NB4 (cell line): ENCODE data around the gene KLHL6.

ENCODE experiments used
- DNase-seq: peaks from one replicate; pipeline ENCODE4 v3.0.0; 2010; ENCODE audit warnings: low read depth
- H3K4me3 ChIP-seq: one replicate; pipeline ENCODE4 v1.5.1; 2011; ENCODE audit warnings: mild to moderate bottlenecking, low read depth, low read length, moderate library complexity
- MYC ChIP-seq: IDR thresholded peaks from 2 replicates; pipeline ENCODE4 v1.6.1; 2011; ENCODE audit warnings: low read depth, low read length
- POLR2A ChIP-seq: IDR thresholded peaks from 2 replicates; pipeline ENCODE4 v1.6.1; 2011; ENCODE audit warnings: mild to moderate bottlenecking; ENCODE audit not compliant: insufficient read length; ENCODE audit errors: extremely low read depth
- TF ChIP-seq, protein P1 (sequence below): IDR thresholded peaks from one replicate; pipeline ENCODE4 v1.5.1; 2012; ENCODE audit warnings: low read depth, low read length
- TF ChIP-seq, protein P2 (sequence below): IDR thresholded peaks from 2 replicates; pipeline ENCODE4 v1.6.1; 2011; ENCODE audit warnings: low read depth, low read length

Gene KLHL6

DNA sequence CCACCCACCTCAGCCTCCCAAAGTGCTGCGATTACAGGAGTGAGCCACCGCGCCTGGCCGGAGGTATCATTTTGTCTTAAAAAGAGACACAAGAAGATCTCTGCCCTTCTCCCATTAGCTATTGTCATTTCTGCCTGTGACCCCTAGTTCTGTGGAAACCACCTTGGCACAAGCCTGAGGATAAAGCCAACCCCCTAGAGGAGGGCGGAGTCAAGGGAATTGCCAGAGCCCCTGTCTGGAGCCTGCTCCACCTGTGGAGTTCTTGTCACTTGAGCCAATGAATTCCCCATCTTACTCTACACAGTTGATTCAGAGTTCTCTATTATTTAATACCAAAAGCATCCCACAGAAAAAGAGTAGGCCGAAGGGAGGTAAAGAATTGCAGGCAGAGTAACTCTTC is 34.9 kb upstream of the KLHL6 start:
- TF ChIP-seq MYC (no peak), POLR2A (no peak)
- TF ChIP-seq, protein P1, sequence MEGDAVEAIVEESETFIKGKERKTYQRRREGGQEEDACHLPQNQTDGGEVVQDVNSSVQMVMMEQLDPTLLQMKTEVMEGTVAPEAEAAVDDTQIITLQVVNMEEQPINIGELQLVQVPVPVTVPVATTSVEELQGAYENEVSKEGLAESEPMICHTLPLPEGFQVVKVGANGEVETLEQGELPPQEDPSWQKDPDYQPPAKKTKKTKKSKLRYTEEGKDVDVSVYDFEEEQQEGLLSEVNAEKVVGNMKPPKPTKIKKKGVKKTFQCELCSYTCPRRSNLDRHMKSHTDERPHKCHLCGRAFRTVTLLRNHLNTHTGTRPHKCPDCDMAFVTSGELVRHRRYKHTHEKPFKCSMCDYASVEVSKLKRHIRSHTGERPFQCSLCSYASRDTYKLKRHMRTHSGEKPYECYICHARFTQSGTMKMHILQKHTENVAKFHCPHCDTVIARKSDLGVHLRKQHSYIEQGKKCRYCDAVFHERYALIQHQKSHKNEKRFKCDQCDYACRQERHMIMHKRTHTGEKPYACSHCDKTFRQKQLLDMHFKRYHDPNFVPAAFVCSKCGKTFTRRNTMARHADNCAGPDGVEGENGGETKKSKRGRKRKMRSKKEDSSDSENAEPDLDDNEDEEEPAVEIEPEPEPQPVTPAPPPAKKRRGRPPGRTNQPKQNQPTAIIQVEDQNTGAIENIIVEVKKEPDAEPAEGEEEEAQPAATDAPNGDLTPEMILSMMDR, result no peak
- TF ChIP-seq, protein P2, sequence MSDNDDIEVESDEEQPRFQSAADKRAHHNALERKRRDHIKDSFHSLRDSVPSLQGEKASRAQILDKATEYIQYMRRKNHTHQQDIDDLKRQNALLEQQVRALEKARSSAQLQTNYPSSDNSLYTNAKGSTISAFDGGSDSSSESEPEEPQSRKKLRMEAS, result no peak
- no peak for DNase-seq
- no peak overlapping the region for H3K4me3 ChIP-seq

DNA sequence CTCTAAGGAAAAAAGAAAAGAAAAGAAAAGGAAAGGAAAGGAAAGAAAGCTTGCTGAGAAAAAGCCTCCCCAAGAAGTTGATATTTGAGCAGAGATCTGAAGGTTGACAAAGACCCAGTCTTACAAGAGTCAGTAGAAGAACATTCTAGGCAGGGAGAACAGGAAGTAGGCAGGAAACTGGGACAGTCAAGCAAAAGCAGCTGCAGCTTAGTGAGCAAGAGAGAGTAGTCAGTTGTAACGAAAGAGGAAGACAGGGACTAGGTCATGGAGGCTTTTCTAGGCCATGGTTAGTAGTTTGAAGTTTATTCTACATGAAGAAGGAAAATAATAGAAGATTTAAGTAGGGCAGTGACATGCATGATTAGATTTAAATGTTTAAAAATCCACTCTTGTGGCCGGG is 31.8 kb upstream of the KLHL6 start:
- no peak overlapping the region for H3K4me3 ChIP-seq
- TF ChIP-seq, protein P1, result no peak
- TF ChIP-seq, protein P2, result no peak
- TF ChIP-seq POLR2A, result no peak
- TF ChIP-seq MYC, result no peak
- peak; percentile 55 for DNase-seq

DNA sequence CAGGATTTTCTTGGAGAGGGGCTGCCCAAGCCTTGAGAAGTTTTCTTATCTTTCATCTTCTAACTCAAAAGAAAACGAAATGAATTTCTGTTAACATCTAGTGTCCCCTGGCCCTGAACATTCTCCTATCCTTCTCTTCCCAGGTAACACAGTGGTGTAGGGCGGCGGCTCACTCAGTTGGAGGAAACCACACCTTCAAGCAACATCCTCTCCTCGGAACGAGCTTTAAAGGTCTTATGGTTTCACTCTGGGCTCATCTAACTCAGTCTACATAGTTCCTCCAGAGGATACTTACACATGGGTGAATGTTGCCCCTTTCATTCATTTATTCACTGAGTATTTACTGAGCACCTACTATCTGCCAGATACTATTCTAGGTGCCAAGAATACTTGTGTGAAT is 31.0 kb upstream of the KLHL6 start:
- TF ChIP-seq MYC, result no peak
- TF ChIP-seq, protein P2, result no peak
- TF ChIP-seq, protein P1, result no peak
- TF ChIP-seq POLR2A, result no peak
- H3K4me3 ChIP-seq, result no peak overlapping the region
- no peak for DNase-seq

DNA sequence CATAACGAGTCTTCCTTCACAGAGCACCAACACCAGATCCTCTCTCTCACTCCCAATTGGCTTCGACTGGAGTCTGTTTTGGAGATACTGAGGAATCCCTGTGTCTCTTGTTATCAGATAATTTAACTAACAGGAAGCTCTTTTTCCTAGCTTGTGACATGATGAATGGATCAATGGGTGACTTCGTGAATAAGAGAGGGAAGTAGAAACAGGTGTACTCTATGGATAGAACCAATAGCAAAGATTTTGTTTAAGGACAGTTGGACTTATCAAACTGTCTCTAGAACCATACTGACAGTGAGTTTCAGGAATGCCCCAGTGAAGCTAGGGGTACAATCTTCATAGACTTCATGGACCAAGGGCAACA is 29.4 kb upstream of the KLHL6 start:
- no peak overlapping the region for H3K4me3 ChIP-seq
- no peak for DNase-seq
- TF ChIP-seq MYC, result no peak
- TF ChIP-seq, protein P2, result no peak
- no peak for TF ChIP-seq POLR2A
- TF ChIP-seq, protein P1, result no peak

DNA sequence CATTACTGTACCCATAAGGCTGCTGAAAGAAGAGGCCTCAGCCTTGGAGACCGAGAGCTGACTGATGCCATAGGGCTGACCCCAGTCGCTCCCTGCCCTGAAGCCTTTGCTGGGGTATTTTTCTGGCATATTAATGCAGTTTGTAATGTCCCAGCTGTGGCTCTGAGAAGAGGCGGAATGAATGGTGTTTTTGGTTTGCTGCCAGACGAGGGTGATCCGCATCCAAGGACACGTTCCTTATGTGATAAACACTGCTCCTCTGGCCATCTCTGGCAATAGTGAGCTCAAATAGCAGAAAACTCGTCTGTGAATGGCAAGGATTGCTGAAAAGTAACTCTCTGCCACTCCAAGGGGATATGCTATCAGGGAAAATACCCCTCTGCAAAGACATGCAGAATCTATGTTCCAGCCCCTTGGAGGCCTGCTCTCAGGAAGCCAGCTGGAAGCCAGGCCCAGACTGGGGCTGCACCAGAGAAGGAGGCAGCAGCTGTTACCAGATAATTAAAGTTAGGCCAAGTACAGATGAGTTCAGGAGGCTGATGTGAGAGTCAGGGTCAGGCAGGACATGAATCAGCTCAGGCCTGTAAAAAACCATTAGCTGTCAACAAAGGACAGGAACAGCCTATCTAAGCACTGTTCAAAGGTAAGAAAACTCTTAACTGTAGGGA is 28.9 kb upstream of the KLHL6 start:
- TF ChIP-seq, protein P2, result no peak
- no peak for TF ChIP-seq MYC
- TF ChIP-seq, protein P1, result no peak
- no peak for TF ChIP-seq POLR2A
- no peak overlapping the region for H3K4me3 ChIP-seq
- DNase-seq, result no peak
